Ramos (cell line): ENCODE data around the gene FOXI3.
"Not testable (repeated sequence)": the region's sequence is repeated elsewhere in the genome, so short reads cannot be mapped to it uniquely, and the experiment has no call there.

Experiments
- in situ Hi-C: fragments of 300-500 bp; cut with MboI; formaldehyde crosslinking; loops from one replicate; pipeline ENCODE4 v1.14.3; 2022; ENCODE audit warnings: low sequenced_read_pairs; ENCODE audit not compliant: unreplicated experiment

Gene FOXI3

GRCh38 chr2:88443353-88443938 is 9.0 kb downstream of the FOXI3 start:
- in situ Hi-C loops, result no loop called here

- in situ Hi-C loops, result no loop called here
Measured at GRCh38 chr2:88442473-88442872, 10.0 kb downstream of the FOXI3 start.

GRCh38 chr2:88442061-88442460 is 10.4 kb downstream of the FOXI3 start:
- in situ Hi-C loops, result no loop called here

- in situ Hi-C loops, result no loop called here
Measured at GRCh38 chr2:88437010-88437409, 15.5 kb downstream of the FOXI3 start.

GRCh38 chr2:88429929-88430328 is 22.6 kb downstream of the FOXI3 start:
- in situ Hi-C loops, result no loop called here

GRCh38 chr2:88423733-88424132 is 28.8 kb downstream of the FOXI3 start:
- in situ Hi-C loops, result no loop called here

- in situ Hi-C loops, result not testable (repeated sequence)
Measured at GRCh38 chr2:88419051-88419450, 33.4 kb downstream of the FOXI3 start.

GRCh38 chr2:88416016-88416663 is 36.4 kb downstream of the FOXI3 start:
- in situ Hi-C loops, result no loop called here

- in situ Hi-C loops, result not testable (repeated sequence)
Measured at GRCh38 chr2:88408870-88409269, 43.6 kb downstream of the FOXI3 start.

GRCh38 chr2:88400037-88400767 is 52.3 kb downstream of the FOXI3 start:
- in situ Hi-C loops, result no loop called here

- in situ Hi-C loops, result no loop called here
Measured at GRCh38 chr2:88398180-88398579, 54.3 kb downstream of the FOXI3 start.
